Loucy (cell line): ENCODE measurements around the gene FLRT1.

Experiments
- CTCF ChIP-seq: fragments of 200-600 bp; sonication (generic); conservative IDR thresholded peaks from 2 replicates; pipeline ENCODE4 v1.5.1; 2014; ENCODE audit warnings: mild to moderate bottlenecking, antibody characterized with exemption, low read length
- EZH2phosphoT487 ChIP-seq: fragments of 200-600 bp; IDR thresholded peaks from 2 replicates; pipeline ENCODE4 v1.6.1; 2018; ENCODE audit warnings: antibody characterized with exemption, mild to moderate bottlenecking, moderate library complexity, borderline replicate concordance

DNA sequence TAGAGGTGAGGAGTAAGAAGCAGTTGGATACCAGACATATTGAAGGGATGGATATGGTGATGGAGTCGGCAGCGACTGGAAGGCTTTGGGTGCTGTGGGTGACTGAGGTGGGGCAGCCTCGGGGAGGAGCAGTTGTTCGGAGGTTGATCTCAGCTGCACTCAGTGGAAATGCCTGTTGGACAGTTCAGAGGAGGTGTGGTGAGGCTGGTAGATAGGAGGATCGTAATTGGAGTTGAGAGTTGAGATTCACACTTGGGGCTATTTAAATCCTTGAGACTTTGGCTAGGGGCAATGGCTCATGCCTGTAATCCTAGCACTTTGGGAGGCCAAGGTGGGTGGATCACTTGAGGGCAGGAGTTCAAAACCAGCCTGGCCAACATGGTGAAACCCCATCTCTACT, 42.6 kb upstream of the FLRT1 start:
- no peak for TF ChIP-seq CTCF
- TF ChIP-seq EZH2phosphoT487 = no peak
